ENCODE results near the gene POLR1D. TPM values are rescaled to one million over a fixed set of nuclear protein-coding genes. Genes with fewer than 3 reads are reported as not detected.

POLR1D gene
- total and polyA plus RNA-seq, 2 experiments from 2014 or later, result 177 to 197 TPM

- Histone ChIP-seq H4K20me1 (replicated peaks; ENCODE audit: insufficient read depth) (peaks cover 5% of the 10 kb centered on the region; the same call in 1 of the 2 replicates), H3K27me3 (ENCODE audit: insufficient read depth) (no peaks in the 10 kb centered on the region), H3K9me2 (ENCODE audit: insufficient read depth) (no peaks in the 10 kb centered on the region), H3K4me2 (no peak overlapping the region), H3K27ac (ENCODE audit: low read depth) (no peak overlapping the region), H3K36me3 (ENCODE audit: insufficient read depth) (no peaks in the 10 kb centered on the region), H3F3A (replicated peaks; ENCODE audit: low read depth) (no peaks in the 10 kb centered on the region), H3K4me3 (no peak overlapping the region), H3K4me1 (ENCODE audit: insufficient read depth) (no peaks in the 10 kb centered on the region), H2AFZ (no peak overlapping the region), H3K79me2 (replicated peaks; ENCODE audit: insufficient read depth) (0 out of 2 replicates have a peak, but pooled peaks cover 4% of the 10 kb centered on the region)
- ATAC-seq (no peak), DNase-seq (ENCODE audit: low spot score) (no peak)
- Mint-ChIP-seq H3K36me3 (ENCODE audit: low read depth) (peaks cover 9% of the 10 kb centered on the region; the same call in 2 of the 3 replicates), H3K4me1 (peaks cover 12% of the 10 kb centered on the region), H3K27me3 (ENCODE audit: insufficient read depth, low read depth, poor library complexity) (peaks cover 3% of the 10 kb centered on the region), H3K9me3 (no peaks in the 10 kb centered on the region), H3K4me3 (no peak overlapping the region), H3K27ac (no peak overlapping the region)
- TF ChIP-seq ZNF114 (CRISPR knock-in tag; IDR thresholded peaks at IDR 0.05), result no peak
- no peak for TF ChIP-seq JUNB (IDR thresholded peaks at IDR 0.05; ENCODE audit: unreplicated experiment)
- no peak for TF ChIP-seq POLR2AphosphoS5 (IDR thresholded peaks at IDR 0.05; ENCODE audit: low read depth)
- no peak for TF ChIP-seq STAT1 (IDR thresholded peaks at IDR 0.05; ENCODE audit: unreplicated experiment)
- TF ChIP-seq EZH2 (IDR thresholded peaks at IDR 0.05; ENCODE audit: low read depth, unreplicated experiment), result no peak
- no peak for TF ChIP-seq ZNF331 (CRISPR knock-in tag; IDR thresholded peaks at IDR 0.05; ENCODE audit: low read depth)
- no peak for TF ChIP-seq ETS1 (IDR thresholded peaks at IDR 0.05)
Observed at GRCh38 chr13:27662738-27663470, 41.2 kb downstream of the POLR1D start.

- peaks cover 3% of the 10 kb centered on the region for H3K27me3 Mint-ChIP-seq (ENCODE audit: insufficient read depth, low read depth, poor library complexity)
- Histone ChIP-seq H3F3A (replicated peaks; ENCODE audit: low read depth) (no peaks in the 10 kb centered on the region), H3K79me2 (replicated peaks; ENCODE audit: insufficient read depth) (0 out of 2 replicates have a peak, but pooled peaks cover 4% of the 10 kb centered on the region), H4K20me1 (replicated peaks; ENCODE audit: insufficient read depth) (peaks cover 5% of the 10 kb centered on the region; the same call in 1 of the 2 replicates), H2AFZ (no peak overlapping the region), H3K36me3 (ENCODE audit: insufficient read depth) (no peaks in the 10 kb centered on the region), H3K27ac (ENCODE audit: low read depth) (no peak overlapping the region), H3K4me2 (no peak overlapping the region), H3K4me1 (ENCODE audit: insufficient read depth) (no peaks in the 10 kb centered on the region), H3K9me2 (ENCODE audit: insufficient read depth) (no peaks in the 10 kb centered on the region), H3K27me3 (ENCODE audit: insufficient read depth) (no peaks in the 10 kb centered on the region), H3K4me3 (no peak overlapping the region)
- DNase-seq (ENCODE audit: low spot score), result peak; percentile 44
- no peak overlapping the region for H3K27ac Mint-ChIP-seq
- H3K9me3 Mint-ChIP-seq, result no peaks in the 10 kb centered on the region
- ATAC-seq, result peak; percentile 78
- H3K4me3 Mint-ChIP-seq, result no peak overlapping the region
- no peak for TF ChIP-seq JUNB (IDR thresholded peaks at IDR 0.05; ENCODE audit: unreplicated experiment)
- TF ChIP-seq ETS1 (IDR thresholded peaks at IDR 0.05), result no peak
- peak in 1 of 2 experiments; percentile 12; a peak in 1 of 4 replicates for TF ChIP-seq CTCF (conservative IDR thresholded peaks at IDR 0.05; ENCODE audit: low read depth in 2 of 2)
- TF ChIP-seq REST (IDR thresholded peaks at IDR 0.05; ENCODE audit: unreplicated experiment), result no peak
- TF ChIP-seq STAT1 (IDR thresholded peaks at IDR 0.05; ENCODE audit: unreplicated experiment), result no peak
- TF ChIP-seq EZH2 (IDR thresholded peaks at IDR 0.05; ENCODE audit: low read depth, unreplicated experiment), result no peak
- H3K36me3 Mint-ChIP-seq (ENCODE audit: low read depth), result peaks cover 9% of the 10 kb centered on the region; the same call in 2 of the 3 replicates
- H3K4me1 Mint-ChIP-seq, result peaks cover 12% of the 10 kb centered on the region
Observed at GRCh38 chr13:27663947-27664346, 42.3 kb downstream of the POLR1D start.

All from GM23338 (cell line).